Kidney tubule cell (primary cell): Measurements from ENCODE around the gene ATP6V0C.

ENCODE experiments used
- DNase-seq: peaks from one replicate; pipeline ENCODE4 v3.0.0-alpha.2; 2018; ENCODE audit warnings: low spot score

The ATP6V0C gene

DNA sequence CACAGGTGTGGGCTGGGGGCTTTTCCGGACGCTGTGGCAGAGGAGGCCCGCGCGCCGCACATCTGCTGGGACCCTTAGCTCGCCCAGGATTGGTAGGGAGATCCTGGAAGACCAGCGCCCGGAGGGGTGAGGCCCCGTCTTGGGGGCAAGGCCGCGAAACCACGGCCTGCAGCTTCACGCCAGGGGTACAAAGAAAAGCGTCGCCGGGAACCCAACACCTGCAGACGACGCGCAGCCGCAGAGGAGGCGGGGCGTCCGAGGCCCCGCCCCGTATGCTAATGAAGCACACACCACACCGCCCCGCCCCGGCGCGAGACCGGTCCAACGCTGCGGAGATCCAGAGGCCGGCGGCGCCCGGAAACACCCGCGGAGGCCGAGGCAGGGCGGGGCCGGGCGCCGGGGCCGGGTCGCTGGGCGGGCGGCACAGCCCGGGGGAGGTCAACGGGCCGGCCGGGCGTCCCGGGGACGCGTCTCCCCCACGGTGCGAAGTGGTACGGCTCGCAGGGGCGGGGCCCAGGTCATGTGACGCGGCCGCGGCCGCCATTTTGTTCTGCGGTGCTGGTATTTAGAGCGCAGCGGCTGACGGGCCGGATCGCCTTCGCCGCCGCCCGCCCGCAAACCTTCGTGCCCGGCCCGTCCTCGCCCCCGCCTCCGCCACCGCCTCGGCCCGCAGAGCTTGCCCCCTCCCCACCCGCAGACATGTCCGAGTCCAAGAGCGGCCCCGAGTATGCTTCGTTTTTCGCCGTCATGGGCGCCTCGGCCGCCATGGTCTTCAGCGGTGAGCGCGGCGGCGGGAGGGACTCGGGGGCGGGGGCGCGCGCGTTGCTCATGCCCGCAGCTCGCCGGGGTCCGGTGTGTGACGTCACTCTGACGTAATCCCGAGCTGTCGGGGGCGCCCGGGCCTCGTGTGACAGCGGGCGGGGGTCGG lies at the start of gene ATP6V0C:
ATP6V0C (plus strand) TSS at position 548 of the 928 bp plus-strand sequence; CDS start at position 700, 152 bp downstream.
- peak; percentile 95 for DNase-seq

DNA sequence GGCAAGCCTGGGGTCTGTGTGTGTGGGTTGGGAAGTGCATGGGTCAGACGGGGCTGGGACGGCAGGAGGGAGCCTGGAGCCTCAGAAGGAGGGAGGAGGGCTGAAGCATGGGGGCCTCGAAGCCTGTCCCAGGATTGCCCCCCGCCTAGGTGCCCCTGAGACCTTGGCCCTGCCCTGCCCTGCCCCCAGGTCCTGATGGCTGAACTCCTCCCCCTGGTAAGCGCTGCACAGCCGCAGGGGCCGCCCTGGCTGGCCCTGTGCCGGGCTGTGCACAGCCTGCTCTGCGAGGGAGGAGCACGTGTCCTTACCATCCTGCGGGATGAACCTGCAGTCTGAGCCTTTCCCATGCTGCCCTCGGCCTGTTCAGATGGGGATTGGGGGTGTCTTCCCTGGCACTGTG lies 49.4 kb upstream of the ATP6V0C start:
- DNase-seq, result no peak

DNA sequence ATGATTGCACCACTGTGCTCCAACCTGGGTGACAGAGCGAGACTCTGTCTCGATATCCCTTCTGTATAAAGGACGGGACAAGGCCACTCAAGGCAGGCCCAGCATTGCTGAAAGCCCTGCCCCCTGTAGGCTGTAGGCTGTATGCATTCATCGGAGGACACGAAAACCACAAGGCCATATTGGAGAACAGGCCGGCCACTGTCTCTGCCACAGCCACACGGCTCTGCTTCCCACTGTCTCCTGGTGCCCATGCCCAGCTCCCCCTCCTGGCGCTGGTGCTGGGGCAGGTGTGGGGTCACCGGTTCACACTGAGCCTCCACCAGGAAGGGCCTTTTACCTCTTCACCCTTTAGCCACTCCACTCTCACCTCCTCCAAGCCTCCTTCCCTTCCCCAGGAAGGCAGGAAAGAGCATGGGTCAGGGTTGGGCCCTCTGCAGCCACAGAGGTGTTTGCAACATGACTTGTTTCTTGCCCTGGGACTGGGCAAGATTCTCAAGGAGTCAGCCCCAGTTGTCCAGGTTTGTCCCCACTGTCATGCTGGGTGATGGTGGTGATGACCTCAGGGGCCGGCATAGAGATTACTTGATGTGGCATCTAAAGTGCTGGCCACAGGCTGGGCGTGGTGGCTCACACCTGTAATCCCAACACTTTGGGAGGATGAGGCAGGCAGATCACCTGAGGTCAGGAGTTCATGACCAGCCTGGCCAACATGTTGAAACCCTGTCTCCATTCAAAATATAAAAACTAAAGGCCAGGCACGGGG lies 47.9 kb upstream of the ATP6V0C start:
- DNase-seq, result no peak

DNA sequence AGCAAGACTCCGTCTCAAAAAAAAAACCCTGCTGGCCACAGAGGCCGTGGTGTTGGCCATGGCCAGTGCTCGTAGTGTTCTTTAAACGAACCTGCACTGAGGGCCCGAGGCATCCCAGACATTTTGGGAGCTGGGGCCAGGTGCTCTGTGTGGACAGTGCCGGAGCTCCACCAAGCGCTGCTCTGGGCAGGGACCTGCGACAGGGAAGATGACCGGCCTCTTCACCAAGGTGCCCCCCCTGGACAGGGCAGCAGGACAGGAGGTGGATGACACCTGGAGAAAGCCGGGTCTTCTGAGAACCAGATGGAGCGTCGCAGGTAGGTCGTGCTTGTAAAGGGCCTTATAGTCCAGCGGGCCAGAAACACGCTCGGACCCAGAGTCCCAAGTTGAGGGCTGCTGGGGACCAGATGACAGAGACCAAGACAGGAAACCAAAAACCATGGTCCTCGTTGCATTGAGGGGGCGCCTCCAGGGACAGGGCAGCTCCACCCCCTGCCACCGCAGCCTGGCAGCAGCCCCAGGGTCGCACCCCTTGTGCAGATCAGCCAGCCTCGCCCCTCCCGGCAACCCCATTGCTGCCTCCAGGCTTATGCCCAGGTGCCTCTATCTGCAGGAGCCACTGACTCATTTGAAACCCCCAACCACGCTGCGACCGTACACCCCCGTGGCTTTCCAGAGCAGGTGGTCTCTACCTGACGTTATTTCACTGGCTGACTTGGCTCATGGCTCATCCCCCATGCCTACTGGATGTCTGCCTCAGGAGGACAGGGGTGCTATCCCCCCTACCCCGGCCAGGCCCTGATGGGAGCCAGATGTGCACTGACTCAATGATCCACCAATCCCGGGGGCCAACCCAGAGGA lies 46.9 kb upstream of the ATP6V0C start:
- DNase-seq, result no peak

DNA sequence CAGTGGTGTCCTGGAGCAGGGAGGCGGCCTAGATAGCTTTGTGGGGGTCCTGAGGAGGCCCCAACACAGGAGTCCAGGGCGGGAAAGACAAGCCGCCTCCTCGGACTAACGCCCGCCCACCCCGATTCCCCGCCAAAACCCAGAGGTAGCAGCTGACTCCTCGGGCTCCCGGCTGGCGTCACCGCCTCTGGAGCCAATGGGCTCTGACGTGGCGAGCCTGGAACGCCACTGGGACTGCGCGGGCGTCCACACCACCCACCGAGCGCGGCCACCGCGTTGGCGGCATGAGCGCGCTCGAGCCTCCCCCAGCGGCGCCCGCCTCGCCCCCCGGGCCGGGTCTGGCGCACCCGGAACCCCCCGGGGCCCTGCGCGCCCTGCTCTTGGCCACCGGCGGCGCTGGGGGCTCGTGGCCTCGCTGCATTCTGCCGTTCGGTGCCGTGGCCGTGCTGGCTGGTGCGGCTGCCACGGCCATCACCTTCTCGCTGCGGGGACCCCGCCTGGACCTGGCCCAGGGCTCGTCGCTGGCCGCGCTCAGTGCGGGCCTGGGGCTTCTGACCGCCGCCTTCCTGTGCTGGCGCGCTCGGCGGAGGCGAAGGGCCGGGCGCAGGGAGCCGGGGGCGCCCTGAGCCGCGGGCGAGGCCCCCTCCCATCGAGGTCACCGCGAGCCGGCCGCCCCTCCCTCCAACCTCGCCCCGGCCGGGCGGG lies 46.1 kb upstream of the ATP6V0C start:
- DNase-seq, result peak; percentile 62

DNA sequence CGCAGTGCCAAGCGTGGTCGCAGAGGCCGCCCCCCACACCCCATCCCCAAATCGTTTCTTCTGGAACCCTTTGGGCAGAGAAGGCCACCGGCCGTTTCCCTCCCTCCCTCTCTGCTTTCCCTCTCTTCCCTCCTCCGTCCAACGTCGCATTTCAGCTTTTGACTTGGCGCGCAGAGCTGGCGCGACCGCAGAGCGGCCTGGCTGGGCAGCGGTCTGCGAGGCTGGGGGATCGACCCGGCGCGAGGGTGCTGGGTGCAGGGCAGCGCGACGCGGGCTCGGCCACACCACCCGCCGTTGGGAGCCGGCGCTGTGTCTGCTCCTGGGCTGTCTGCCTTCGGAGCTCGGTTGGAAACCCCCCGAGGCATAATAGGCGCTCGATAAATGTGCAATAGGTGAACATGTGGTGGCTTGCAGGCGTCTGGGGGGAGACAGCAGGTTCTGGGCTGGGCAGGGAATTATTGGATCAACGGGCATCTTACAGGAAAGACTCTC lies 45.5 kb upstream of the ATP6V0C start:
- no peak for DNase-seq

DNA sequence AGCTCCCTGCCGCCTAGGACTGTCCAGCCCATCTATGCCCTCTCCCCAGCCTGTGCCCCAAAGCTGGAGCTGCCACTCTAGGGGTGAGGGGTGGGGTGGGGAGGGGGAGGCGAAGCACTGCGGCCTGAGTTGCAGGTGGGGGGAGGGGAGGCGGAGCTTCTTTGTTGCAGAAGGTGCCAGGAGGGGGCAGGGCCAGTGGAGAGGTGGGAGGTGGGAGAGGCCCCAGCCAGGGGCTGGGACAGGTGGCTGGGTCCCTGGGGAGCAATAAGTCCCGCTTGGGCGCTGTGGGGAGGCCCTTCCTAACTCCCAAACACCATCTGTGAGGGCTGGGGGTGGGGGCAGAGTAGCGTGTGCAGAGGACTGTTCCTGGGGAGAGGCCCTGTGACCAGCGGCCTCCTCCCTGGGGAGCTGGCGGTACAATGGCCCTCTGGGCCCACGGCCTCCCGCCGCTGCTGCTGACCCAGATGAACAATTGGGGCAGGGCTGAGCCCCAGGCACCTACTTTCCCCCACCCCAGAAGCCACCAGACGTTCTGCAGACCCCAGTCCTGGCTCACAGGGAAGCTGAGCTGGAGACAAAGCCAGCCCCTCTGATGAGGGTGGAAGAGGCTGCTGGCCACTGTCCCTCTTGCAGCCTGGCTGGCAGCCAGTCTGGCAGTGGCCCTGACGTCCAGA lies 44.9 kb upstream of the ATP6V0C start:
- no peak for DNase-seq

DNA sequence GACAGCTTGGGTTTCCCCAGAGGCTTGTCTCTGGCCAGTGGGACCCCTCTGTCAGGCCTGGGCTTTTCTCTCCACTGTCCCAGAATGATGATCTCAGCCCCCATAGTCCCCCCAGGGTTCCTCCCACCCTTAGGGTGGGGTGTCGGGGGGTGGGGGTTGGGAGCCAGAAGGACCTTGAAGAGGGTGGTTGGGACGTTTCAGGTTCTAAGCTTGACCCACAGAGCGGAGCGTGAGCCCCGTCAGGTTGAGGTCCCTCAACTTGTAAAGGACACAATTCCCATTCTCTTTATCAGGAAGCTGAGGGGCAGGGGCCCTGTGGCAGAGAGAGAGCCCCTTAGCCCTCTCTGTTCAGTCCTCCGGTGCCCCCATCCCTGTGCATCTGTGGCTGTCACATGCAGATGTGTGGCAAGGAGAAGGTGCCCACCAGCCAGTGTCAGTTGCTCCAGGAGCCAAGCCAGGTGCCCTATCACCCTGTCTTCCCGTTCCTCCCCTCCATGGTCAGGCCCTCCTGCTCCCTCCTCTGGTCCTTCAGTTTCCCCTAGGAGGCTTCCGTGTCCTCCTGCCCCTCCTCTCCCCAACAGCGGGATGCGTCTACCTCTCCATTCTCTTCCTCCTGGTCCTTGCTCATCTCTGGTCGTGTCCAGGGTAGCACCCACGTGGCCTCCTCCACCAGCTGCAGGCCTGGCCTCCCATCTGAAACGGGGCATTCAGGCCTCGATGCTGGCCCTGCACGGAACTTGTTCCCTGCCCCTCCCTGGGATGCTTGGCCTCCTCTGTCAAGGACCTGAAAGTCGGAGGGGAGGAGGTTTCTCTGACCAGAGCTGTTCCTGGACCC lies 44.1 kb upstream of the ATP6V0C start:
- no peak for DNase-seq

DNA sequence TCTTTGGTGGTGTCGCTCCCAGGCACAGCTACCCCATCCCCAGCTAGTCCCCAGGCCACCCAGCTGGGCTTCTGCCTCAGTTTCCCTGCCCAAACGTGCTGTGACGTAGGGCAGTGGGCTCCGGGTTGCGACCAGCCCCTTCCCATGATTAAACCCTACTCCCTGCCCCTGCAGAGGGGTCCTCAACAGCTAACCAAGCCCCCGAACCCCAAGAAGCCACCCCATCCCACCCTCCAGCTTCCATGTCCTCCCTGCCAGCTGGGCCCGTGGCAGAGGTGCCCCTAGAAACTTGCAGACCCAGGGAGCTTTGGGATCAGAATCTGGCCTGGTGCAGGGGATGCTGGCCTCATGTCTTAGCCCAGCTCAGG lies 43.5 kb upstream of the ATP6V0C start:
- no peak for DNase-seq

DNA sequence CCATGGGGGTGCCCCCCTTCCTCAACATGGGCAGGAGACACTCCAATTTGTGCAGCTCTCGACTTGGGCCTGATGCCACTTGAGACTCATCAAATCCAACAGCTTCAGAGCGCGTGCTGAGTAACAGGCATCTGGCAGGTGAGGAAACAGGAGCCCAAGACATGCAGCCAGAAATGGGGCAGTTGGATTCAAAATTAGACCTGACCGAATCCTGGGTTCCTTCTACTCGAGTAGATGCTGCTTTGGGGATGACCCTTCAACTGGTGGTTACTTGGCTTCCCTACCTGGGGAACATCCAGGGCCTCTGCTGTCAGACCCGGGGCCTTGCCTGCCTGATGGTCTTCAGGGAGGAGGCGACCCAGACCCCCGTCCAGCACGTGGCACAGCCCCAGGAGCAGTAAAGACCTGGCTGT lies 43.1 kb upstream of the ATP6V0C start:
- DNase-seq, result no peak

DNA sequence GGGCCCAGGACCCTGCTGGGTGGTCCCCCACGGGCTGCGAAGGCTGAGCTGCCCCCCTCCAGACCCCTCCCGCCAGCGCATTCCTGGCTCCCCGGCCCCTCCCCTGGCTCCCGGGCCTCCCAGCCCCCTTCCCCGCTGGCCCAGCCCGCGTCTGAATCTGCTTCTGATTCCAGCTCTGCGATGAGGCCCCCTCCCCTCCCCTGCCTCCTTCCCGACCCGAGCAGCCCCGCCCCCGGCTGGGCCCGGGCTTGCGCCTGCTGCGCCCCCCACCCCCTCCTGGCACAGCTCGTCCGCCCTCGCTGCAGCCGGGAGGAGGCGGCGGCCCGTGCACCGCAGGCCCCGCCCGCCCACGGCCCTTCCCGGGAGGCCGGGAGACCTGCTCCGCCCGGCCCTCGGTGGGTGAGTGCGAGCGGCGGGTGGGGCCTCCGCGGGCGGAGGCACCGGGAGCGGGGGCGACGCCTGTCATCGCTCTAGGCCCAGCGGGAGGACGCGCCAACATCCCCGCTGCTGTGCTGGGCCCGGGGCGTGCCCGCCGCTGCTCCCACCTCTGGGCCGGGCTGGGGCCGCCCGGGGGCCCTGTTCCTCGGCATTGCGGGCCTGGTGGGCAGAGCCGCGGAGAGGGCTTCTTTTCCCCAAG lies 42.6 kb upstream of the ATP6V0C start, which contains the start of gene NTN3:
NTN3 (plus strand) TSS at position 282 of the 637 bp plus-strand sequence. CDS start 405 bp downstream, outside the sequence.
- DNase-seq, result no peak

DNA sequence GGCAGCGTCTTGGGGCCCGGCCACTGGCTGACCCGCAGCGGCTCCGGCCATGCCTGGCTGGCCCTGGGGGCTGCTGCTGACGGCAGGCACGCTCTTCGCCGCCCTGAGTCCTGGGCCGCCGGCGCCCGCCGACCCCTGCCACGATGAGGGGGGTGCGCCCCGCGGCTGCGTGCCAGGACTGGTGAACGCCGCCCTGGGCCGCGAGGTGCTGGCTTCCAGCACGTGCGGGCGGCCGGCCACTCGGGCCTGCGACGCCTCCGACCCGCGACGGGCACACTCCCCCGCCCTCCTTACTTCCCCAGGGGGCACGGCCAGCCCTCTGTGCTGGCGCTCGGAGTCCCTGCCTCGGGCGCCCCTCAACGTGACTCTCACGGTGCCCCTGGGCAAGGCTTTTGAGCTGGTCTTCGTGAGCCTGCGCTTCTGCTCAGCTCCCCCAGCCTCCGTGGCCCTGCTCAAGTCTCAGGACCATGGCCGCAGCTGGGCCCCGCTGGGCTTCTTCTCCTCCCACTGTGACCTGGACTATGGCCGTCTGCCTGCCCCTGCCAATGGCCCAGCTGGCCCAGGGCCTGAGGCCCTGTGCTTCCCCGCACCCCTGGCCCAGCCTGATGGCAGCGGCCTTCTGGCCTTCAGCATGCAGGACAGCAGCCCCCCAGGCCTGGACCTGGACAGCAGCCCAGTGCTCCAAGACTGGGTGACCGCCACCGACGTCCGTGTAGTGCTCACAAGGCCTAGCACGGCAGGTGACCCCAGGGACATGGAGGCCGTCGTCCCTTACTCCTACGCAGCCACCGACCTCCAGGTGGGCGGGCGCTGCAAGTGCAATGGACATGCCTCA lies 41.9 kb upstream of the ATP6V0C start:
- no peak for DNase-seq

DNA sequence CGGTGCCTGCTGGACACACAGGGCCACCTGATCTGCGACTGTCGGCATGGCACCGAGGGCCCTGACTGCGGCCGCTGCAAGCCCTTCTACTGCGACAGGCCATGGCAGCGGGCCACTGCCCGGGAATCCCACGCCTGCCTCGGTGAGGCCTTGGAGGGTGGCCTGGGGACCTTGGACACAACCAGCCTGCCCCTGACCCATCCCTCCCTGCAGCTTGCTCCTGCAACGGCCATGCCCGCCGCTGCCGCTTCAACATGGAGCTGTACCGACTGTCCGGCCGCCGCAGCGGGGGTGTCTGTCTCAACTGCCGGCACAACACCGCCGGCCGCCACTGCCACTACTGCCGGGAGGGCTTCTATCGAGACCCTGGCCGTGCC lies 41.3 kb upstream of the ATP6V0C start:
- DNase-seq, result no peak

DNA sequence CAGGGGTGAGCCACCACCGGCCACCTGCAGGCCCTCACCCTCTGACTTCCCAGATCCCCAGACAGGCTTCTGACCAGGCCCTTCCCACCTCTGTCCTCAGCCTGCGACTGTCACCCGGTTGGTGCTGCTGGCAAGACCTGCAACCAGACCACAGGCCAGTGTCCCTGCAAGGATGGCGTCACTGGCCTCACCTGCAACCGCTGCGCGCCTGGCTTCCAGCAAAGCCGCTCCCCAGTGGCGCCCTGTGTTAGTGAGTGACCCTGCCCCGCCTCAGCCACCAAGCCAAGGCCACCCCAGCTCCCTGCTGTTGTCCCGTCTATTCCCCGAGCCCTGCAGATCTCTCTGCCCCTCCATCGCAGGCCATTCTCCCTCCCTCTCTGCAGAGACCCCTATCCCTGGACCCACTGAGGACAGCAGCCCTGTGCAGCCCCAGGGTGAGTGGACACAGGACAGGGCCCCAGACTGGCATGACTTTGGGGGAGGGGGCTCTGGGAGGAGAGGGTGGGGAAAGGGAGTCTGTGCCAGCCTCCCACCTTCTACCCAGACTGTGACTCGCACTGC lies 40.8 kb upstream of the ATP6V0C start:
- DNase-seq, result no peak

DNA sequence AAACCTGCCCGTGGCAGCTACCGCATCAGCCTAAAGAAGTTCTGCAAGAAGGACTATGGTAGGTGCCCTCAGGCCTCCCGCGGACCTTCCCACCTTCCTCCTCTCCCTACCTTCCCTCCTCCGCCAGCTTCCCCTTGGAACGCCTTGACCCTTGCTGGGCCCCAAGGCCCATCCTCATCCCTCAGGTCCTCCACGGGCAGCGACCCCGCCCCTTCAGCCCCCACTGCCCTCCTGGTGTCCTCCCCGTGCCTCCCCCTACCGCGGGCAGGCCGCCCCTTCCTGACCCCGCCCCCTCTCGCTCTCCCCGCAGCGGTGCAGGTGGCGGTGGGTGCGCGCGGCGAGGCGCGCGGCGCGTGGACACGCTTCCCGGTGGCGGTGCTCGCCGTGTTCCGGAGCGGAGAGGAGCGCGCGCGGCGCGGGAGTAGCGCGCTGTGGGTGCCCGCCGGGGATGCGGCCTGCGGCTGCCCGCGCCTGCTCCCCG lies 40.3 kb upstream of the ATP6V0C start:
- no peak for DNase-seq

DNA sequence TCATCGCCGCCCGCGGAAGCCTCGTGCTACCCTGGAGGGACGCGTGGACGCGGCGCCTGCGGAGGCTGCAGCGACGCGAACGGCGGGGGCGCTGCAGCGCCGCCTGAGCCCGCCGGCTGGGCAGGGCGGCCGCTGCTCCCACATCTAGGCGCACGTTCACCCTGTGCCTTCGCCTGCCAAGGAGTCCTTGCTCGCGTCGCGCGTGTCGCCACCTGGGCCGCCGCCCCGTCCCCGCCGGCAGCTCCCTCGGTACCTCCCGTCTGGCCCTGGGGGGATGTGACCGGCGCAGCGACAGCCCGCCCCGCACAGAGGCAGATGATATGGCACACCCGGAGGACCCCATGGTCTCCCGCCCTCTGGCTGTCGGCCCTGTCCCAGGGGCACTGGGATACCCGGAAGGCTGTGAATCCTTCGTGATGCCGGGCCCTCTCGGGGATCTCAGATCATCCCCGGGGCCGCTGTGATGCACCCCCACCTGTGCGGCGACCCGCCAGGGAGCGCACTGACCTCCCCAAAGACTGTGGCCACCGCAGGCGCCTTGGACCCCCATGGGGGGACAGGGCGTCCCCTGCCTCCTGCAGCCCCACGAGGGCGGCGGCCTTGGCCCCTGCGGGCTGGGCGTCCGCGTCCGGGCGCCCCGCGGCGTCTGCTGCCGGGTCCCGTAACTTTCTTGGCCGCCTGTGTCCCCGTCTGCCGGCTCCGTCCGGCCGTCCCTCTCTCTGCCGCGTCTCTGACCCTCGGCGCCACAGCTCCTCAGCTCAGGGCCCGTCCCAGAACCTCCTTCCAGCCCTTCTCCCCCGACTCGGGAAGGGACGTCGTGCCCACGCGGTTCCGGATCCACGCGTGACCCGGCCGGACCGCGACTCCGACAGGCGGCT lies 39.5 kb upstream of the ATP6V0C start:
- DNase-seq, result peak; percentile 52

DNA sequence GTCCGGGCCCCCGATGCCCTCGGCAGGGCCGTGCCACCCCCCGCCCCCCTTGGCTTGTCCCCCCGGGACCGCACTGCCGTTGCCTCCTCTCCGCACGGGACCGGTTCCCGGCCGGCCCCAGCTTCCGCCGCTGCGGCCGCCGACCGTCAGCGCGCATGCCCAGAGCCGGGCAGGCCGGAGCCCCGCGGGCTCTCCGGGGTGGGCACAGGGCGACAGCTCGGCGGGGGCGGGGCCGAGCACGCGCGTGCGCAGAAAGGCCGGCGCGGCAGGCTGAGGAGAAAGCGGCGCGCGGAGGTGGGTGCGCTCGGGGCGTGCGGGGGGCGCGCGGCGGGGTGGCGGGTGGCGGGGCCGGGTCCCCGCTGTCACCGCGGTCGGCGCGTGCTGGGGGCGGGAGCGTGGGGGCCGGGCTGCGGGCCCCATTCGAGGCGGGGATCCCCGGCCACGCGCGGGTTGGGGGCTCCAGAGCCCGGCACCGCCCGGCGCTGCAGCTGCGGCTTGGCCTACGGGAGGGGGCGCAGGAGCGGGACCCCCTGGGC lies 38.8 kb upstream of the ATP6V0C start, which contains the start of gene TBC1D24:
TBC1D24 (plus strand) TSS at position 251 of the 536 bp plus-strand sequence. CDS start 21,022 bp downstream, outside the sequence.
- DNase-seq, result peak; percentile 88
